WTC11 (cell line): Measurements from ENCODE around the gene C6orf136.

Experiments used
- ATF3 ChIP-seq: sonication (generic); formaldehyde crosslinking; conservative IDR thresholded peaks from 2 replicates; pipeline ENCODE4 v1.8.1; 2022; ENCODE audit warnings: mild to moderate bottlenecking, missing genetic modification reagents
- CTCF ChIP-seq: fragments of 200-600 bp; IDR thresholded peaks from 2 replicates; pipeline ENCODE4 v1.8.0; 2022; ENCODE audit warnings: antibody characterized with exemption
- E2F4 ChIP-seq: sonication (generic); formaldehyde crosslinking; IDR thresholded peaks from 2 replicates; pipeline ENCODE4 v1.8.1; 2022; ENCODE audit warnings: low read depth, mild to moderate bottlenecking, moderate library complexity, missing genetic modification reagents, borderline replicate concordance
- ELF4 ChIP-seq: sonication (generic); formaldehyde crosslinking; IDR thresholded peaks from 2 replicates; pipeline ENCODE4 v1.8.1; 2022; ENCODE audit warnings: low read depth, mild to moderate bottlenecking, moderate library complexity, missing genetic modification reagents
- MAX ChIP-seq: sonication (generic); formaldehyde crosslinking; IDR thresholded peaks from 2 replicates; pipeline ENCODE4 v1.8.0; 2022; ENCODE audit warnings: mild to moderate bottlenecking, missing genetic modification reagents
- NFYB ChIP-seq: sonication (generic); formaldehyde crosslinking; conservative IDR thresholded peaks from 2 replicates; pipeline ENCODE4 v1.8.0; 2022; ENCODE audit warnings: low read depth, missing genetic modification reagents
- SMAD3 ChIP-seq: sonication (generic); formaldehyde crosslinking; IDR thresholded peaks from 2 replicates; pipeline ENCODE4 v1.8.0; 2022; ENCODE audit warnings: missing genetic modification reagents, mild to moderate bottlenecking, borderline replicate concordance
- SP1 ChIP-seq: sonication (generic); formaldehyde crosslinking; conservative IDR thresholded peaks from 2 replicates; pipeline ENCODE4 v1.8.1; 2022; ENCODE audit warnings: missing genetic modification reagents
- USF1 ChIP-seq: sonication (generic); formaldehyde crosslinking; IDR thresholded peaks from 2 replicates; pipeline ENCODE4 v1.8.0; 2022; ENCODE audit warnings: mild to moderate bottlenecking, missing genetic modification reagents
- ZNF232 ChIP-seq: sonication (generic); formaldehyde crosslinking; IDR thresholded peaks from 2 replicates; pipeline ENCODE4 v1.8.0; 2022; ENCODE audit warnings: mild to moderate bottlenecking, missing genetic modification reagents

- TF ChIP-seq E2F4 (CRISPR knock-in tag) (no peak), ZNF232 (CRISPR knock-in tag) (no peak), MAX (no peak), CTCF (no peak), ELF4 (CRISPR knock-in tag) (no peak), SMAD3 (CRISPR knock-in tag) (no peak), NFYB (CRISPR knock-in tag) (no peak), ATF3 (CRISPR knock-in tag) (no peak), SP1 (CRISPR knock-in tag) (no peak), USF1 (CRISPR knock-in tag) (no peak)
Observed at GRCh38 chr6:30689985-30690384, 43.1 kb downstream of the C6orf136 start.
